Osteoblast (primary cell): ENCODE data around the gene SCYL2. TPM values are rescaled to one million over a fixed set of nuclear protein-coding genes. Genes with fewer than 3 reads are reported as not detected.

Experiments used
- DNase-seq: peaks from one replicate; pipeline ENCODE4 v3.0.0; 2011; ENCODE audit warnings: low spot score, mixed read lengths; ENCODE audit not compliant: insufficient read length; ENCODE audit errors: missing footprints
- H2AFZ ChIP-seq: 2 replicates; pipeline ENCODE4 v1.6.0; 2011; ENCODE audit warnings: mild to moderate bottlenecking, low read length
- H3K27ac ChIP-seq: 2 replicates; pipeline ENCODE4 v1.5.1; 2011; ENCODE audit warnings: mild to moderate bottlenecking, low read depth, low read length, moderate library complexity
- H3K27me3 ChIP-seq: 2 replicates; pipeline ENCODE4 v1.6.0; 2012; ENCODE audit warnings: mild to moderate bottlenecking, control low read depth, inconsistent platforms, low read length, moderate library complexity; ENCODE audit not compliant: insufficient read depth
- H3K36me3 ChIP-seq: 2 replicates; pipeline ENCODE4 v1.5.1; 2011; ENCODE audit warnings: mild to moderate bottlenecking, low read length, control low read depth, moderate library complexity; ENCODE audit not compliant: insufficient read depth
- H3K4me1 ChIP-seq: 2 replicates; pipeline ENCODE4 v1.5.1; 2011; ENCODE audit warnings: mild to moderate bottlenecking, low read length, control low read depth, moderate library complexity; ENCODE audit not compliant: insufficient read depth
- H3K4me2 ChIP-seq: 2 replicates; pipeline ENCODE4 v1.6.0; 2011; ENCODE audit warnings: mild to moderate bottlenecking, low read length; ENCODE audit not compliant: insufficient read depth
- H3K4me3 ChIP-seq: fragments of 200-600 bp; sonication (generic); 3 replicates; pipeline ENCODE4 v1.5.1; 2012; ENCODE audit warnings: mild to moderate bottlenecking, low read length, inconsistent platforms; ENCODE audit not compliant: insufficient read depth
- H3K79me2 ChIP-seq: 2 replicates; pipeline ENCODE4 v1.6.0; 2012; ENCODE audit warnings: mild to moderate bottlenecking, low read length, control low read depth, inconsistent platforms; ENCODE audit not compliant: insufficient read depth
- H3K9me3 ChIP-seq: 2 replicates; pipeline ENCODE4 v1.5.1; 2011; ENCODE audit warnings: low read depth, low read length, control low read depth
- H4K20me1 ChIP-seq: 2 replicates; pipeline ENCODE4 v1.6.0; 2012; ENCODE audit warnings: mild to moderate bottlenecking, low read length, control low read depth; ENCODE audit not compliant: insufficient read depth
- CTCF ChIP-seq: IDR thresholded peaks from 2 replicates; pipeline ENCODE4 v1.5.1; 2011; ENCODE audit warnings: mild to moderate bottlenecking, low read depth, low read length, moderate library complexity; ENCODE audit errors: extremely low read depth
- total RNA-seq: library from RNA; depleted of rRNA; stranded (reverse); fragments of >200 nt; gene quantifications from 2 replicates; pipeline ENCODE4 v1.2.3, GENCODE V29; 2012

The SCYL2 gene
- total RNA-seq, 1 donor: 64.4 TPM

DNA sequence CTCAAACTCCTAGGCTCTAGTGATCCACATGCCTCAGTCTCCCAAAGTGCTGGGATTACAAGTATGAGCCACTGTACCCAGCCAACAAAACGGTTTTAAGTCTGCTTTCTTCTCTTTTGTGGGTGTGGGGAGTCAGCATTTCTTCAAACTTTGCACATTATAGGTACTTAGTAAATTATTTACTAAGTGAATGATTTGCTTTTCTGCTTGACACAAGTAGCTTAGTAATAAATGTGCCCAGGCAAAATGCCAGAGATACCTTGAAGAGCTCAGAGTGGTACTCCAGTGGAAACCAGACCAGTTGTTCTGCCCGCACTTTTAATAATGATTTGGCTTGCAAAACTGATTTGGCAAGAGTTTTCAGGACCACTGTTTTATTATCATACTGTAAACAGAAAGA, 15.1 kb upstream of the SCYL2 start:
- H3K4me1 ChIP-seq: peaks cover 13% of the 10 kb centered on the region
- no peak for DNase-seq
- H3K9me3 ChIP-seq: no peaks in the 10 kb centered on the region
- no peaks in the 10 kb centered on the region for H4K20me1 ChIP-seq
- H3K36me3 ChIP-seq: no peaks in the 10 kb centered on the region
- no peak overlapping the region for H3K4me3 ChIP-seq
- no peak overlapping the region for H3K27ac ChIP-seq
- TF ChIP-seq CTCF: no peak
- no peak overlapping the region for H2AFZ ChIP-seq
- no peaks in the 10 kb centered on the region for H3K79me2 ChIP-seq
- no peaks in the 10 kb centered on the region for H3K27me3 ChIP-seq
- H3K4me2 ChIP-seq: no peak overlapping the region

- TF ChIP-seq CTCF: no peak
- Histone ChIP-seq H3K4me2 (no peak overlapping the region), H3K9me3 (no peaks in the 10 kb centered on the region), H2AFZ (no peak overlapping the region), H3K27me3 (no peaks in the 10 kb centered on the region), H3K79me2 (no peaks in the 10 kb centered on the region), H4K20me1 (no peaks in the 10 kb centered on the region), H3K27ac (no peak overlapping the region), H3K4me1 (peaks cover 8% of the 10 kb centered on the region), H3K36me3 (no peaks in the 10 kb centered on the region), H3K4me3 (no peak overlapping the region)
- no peak for DNase-seq
Observed at GRCh38 chr12:100253437-100253836, 13.5 kb upstream of the SCYL2 start.

- DNase-seq: no peak
- Histone ChIP-seq H3K4me3 (no peak overlapping the region), H3K4me2 (no peak overlapping the region), H3K27me3 (no peaks in the 10 kb centered on the region), H2AFZ (no peak overlapping the region), H4K20me1 (no peaks in the 10 kb centered on the region), H3K9me3 (no peaks in the 10 kb centered on the region), H3K79me2 (no peaks in the 10 kb centered on the region), H3K36me3 (no peaks in the 10 kb centered on the region), H3K4me1 (no peaks in the 10 kb centered on the region), H3K27ac (no peak overlapping the region)
- TF ChIP-seq CTCF: no peak
Observed at GRCh38 chr12:100254876-100255275, 12.1 kb upstream of the SCYL2 start.

- H2AFZ ChIP-seq: no peak overlapping the region
- no peak for DNase-seq
- no peak overlapping the region for H3K4me3 ChIP-seq
- H3K27me3 ChIP-seq: no peaks in the 10 kb centered on the region
- H3K9me3 ChIP-seq: no peaks in the 10 kb centered on the region
- H4K20me1 ChIP-seq: no peaks in the 10 kb centered on the region
- H3K4me2 ChIP-seq: no peak overlapping the region
- no peak for TF ChIP-seq CTCF
- H3K79me2 ChIP-seq: no peaks in the 10 kb centered on the region
- H3K4me1 ChIP-seq: no peaks in the 10 kb centered on the region
- no peak overlapping the region for H3K27ac ChIP-seq
- no peaks in the 10 kb centered on the region for H3K36me3 ChIP-seq
Observed at GRCh38 chr12:100258127-100258526, 8.8 kb upstream of the SCYL2 start.
